Articular chondrocyte of knee joint (primary cell): ENCODE measurements around the gene NOXO1. TPM values are rescaled to one million over a fixed set of nuclear protein-coding genes. Genes with fewer than 3 reads are reported as not detected.

Experiments used
- small RNA-seq: library from RNA; depleted of rRNA; stranded (forward); fragments of <200 nt; gene quantifications from one replicate; pipeline ENCODE3, GENCODE V24; 2012
- total RNA-seq: library from RNA; depleted of rRNA; stranded (reverse); fragments of >200 nt; gene quantifications from 2 replicates; pipeline ENCODE4 v1.2.3, GENCODE V29; 2012

NOXO1 gene
- total RNA-seq = not detected in 2 replicates

GRCh38 chr16:1981398-1981836 lies at the start of gene NOXO1:
NOXO1 (minus strand) TSS chr16:1981469; CDS start chr16:1981179, 290 bp downstream.

GRCh38 chr16:2026461-2027023 lies 45.3 kb upstream of the NOXO1 start, which contains the start of gene NHERF2:
NHERF2 (plus strand) TSS chr16:2026902; CDS start chr16:2027006, 104 bp downstream.

DNA sequence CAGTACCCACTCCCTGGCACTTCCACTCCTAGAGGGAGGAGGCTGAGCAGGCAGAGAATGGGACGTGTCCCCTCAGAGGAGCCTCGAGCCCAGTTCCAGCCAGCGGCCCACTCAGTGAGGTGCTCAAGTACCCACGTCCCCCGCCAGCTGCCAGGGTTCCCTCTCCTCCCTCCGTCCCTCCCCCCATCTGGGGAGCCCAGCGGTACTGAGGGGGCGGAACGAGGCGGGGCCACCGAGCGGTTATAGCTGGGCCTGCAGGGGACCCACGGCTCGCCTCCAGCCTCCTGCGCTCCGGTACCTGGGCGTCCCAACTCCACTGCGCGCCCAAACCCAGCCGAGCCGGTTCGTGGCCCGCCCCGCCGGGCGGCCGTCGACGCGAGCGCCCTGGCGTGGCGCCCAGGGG lies 38.2 kb upstream of the NOXO1 start, which contains the start of gene NPW:
Gene NPW (plus strand): TSS at position 268 of the 403 bp plus-strand sequence.

GRCh38 chr16:2009791-2010510 lies 28.7 kb upstream of the NOXO1 start, which contains the start of gene ZNF598:
ZNF598 (minus strand) TSS chr16:2009821.

DNA sequence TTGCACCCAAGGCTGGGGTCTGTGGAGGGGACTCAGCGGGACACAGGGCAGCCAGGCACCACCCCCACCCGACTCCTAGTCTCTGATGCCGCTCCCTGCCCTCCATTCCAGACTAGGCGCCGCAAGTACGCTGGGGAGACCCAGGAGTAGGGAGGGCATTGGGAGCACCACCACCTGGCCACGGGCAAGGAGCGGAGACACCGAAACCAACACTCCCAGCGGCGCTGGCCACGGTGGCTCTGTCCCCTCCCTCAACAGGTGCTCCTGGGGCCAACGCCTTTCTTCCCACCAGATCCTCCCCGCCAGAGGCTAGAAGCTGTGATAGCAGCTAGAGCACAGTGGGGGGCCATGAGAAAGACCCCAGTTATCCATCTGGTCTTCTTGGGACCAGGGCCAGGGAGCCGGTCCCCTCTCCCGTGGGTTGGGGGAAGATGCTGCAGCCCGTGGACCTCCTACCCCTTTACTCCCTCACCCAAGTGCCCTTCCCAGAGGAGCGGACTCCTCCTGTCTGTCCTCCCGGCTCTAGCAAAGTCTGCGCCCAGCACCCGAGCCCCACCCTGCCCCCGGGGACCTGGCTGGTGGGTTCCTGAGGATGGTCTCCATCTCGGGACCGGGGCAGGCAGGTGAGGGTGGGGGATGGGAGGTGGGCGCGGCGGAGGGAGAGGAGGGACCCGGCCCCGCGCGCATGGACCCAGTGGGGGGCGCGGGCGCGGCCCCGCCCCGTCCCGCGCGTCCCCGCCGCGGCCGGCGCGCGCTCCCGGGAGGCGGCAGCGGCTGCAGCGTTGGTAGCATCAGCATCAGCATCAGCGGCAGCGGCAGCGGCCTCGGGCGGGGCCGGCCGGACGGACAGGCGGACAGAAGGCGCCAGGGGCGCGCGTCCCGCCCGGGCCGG lies 8.2 kb upstream of the NOXO1 start, which contains the start of gene SYNGR3:
Gene SYNGR3 (plus strand): TSS at position 762 of the 892 bp plus-strand sequence. CDS start 133 bp downstream, outside the sequence.

GRCh38 chr16:1983544-1984346 lies 2.5 kb upstream of the NOXO1 start, which contains the start of gene GFER:
GFER (plus strand) TSS chr16:1984193; CDS start chr16:1984219, 26 bp downstream.

DNA sequence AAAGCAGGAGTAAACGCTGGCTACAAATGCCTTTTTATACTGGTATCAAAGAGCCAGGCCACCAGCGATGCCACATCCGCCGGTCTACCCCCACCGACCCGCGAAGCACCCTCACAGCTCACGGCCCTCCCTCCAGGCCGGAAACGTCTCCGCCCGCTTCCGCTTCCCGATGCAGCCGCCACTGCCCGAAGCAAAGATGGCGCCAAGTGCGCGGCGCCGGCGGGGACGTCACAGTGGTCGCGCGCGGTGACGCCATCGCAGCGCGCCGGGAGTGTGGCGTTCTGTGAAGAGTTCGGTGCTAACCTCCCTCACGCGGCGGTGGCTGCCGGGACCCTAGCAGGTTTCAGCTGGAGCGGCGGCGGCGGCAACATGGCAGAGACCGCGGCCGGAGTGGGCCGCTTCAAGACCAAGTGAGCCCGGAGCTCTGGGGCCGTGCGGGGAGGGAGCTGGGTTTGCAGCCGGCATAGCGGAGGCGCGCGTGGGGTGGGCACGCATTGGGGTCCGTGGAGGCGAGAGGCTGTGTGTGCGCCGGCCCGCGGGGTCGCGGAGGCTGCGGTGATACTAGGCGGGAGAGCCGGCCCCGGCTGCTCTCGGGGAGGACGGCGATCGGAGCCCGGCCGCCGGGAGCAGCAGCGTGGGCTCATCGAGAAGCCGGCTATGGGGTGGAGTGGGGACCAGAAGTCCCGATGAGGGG lies 9.3 kb downstream of the NOXO1 start, which contains the start of gene TBL3:
Gene TBL3 (plus strand): TSS at position 258 of the 694 bp plus-strand sequence. CDS start 112 bp downstream, at position 370.

DNA sequence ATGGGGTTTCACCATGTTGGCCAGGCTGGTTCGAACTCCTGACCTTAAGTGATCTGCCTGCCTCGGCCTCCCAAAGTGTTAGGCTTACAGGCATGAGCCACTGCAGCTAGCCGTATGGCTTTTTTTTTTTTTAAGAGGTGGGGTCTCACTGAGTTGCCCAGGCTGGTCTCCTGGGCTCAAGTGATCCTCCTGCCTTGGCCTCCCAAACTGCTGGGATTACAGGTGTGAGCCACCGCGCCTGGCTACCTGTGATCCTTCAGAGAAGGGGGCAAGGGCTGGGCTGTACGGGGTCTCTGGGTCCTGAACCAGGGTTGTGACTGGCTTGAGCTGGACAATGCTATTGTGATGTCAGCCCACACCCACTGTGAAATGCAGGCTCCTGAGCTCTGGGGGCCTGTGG lies 14.8 kb downstream of the NOXO1 start, which contains the start of gene RNF151:
Gene RNF151 (plus strand): TSS at position 397 of the 400 bp plus-strand sequence. CDS start 26 bp downstream, outside the sequence.

DNA sequence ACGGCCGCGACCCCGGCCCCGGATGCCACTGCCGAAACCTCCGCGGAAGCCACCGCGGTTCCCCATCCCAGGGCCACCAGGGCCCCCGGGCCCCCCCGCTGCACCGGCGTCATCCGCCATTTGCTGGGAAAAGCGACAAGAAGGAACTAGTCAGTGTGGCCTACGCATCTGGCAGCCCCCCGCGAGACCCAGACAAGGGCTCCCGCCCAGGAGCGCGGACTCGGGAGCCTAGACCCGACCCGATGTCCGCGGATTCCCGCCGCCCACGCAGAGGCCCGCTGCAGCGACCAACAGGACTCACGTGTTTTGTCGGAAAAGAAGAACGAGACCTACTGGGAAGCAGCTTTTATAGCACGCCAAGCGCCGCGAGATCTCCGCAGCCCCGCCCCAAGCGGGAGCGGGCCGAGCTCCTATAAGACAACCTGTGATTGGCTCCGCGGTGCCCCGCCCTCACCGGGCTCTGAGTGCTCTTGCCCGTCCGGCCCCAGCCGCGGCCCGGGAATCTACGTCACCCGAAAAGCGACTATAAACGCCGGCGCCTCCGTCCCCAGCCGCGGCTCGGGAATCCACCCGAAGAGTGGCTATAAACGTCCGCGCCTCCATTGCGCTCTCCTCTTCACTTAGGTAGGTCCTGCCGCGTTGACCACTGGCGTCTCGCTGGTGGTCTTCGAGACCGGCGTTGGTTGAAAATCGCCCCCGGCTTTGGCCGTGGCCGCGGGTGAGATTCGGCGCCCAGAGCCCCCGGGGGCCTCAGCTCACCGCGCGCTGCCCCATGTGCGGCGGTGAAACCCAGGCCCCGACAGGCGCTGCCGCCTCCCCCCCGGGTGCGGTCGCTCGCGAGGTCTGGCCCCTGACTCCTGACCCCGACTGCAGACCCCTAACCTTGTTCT lies 16.5 kb downstream of the NOXO1 start, which contains the start of gene RPS2:
Gene RPS2 (minus strand): TSS at position 321 of the 890 bp plus-strand sequence. CDS start 201 bp downstream, at position 120.

DNA sequence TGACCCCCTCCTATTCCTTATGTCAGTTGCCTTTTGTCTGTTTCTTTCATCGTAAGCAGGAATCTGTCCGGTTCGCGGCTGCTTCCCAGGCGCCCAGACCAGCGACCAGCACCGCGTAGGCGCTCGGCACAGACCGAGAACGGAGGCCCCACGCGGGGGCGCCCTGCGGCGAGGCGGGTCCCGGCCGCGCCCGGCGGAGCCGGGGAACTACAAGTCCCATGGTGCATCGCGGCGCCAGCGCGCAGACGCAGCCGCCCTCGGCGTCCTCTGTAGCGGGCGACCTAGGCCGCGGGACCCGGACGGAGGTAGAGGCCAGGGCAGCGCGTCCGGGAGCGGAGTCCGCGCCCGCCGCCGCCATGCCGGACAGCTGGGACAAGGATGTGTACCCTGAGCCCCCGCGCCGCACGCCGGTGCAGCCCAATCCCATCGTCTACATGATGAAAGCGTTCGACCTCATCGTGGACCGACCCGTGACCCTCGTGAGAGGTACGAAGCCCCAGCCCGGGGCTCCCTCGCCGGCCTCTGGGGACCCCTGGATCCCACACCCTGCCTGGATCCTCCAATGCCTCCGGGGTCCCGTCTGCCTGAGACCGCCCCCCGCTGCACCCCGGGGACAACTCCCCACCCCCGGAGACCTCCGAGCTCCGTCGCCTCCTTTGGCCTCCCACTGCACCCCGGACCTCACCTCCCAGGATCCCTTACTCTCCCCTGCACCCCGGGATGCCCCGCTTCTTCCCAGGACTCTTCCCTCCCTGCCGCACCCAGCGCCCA lies 21.8 kb downstream of the NOXO1 start, which contains the start of gene NDUFB10:
Gene NDUFB10 (plus strand): TSS at position 270 of the 771 bp plus-strand sequence. CDS start 87 bp downstream, at position 357.

DNA sequence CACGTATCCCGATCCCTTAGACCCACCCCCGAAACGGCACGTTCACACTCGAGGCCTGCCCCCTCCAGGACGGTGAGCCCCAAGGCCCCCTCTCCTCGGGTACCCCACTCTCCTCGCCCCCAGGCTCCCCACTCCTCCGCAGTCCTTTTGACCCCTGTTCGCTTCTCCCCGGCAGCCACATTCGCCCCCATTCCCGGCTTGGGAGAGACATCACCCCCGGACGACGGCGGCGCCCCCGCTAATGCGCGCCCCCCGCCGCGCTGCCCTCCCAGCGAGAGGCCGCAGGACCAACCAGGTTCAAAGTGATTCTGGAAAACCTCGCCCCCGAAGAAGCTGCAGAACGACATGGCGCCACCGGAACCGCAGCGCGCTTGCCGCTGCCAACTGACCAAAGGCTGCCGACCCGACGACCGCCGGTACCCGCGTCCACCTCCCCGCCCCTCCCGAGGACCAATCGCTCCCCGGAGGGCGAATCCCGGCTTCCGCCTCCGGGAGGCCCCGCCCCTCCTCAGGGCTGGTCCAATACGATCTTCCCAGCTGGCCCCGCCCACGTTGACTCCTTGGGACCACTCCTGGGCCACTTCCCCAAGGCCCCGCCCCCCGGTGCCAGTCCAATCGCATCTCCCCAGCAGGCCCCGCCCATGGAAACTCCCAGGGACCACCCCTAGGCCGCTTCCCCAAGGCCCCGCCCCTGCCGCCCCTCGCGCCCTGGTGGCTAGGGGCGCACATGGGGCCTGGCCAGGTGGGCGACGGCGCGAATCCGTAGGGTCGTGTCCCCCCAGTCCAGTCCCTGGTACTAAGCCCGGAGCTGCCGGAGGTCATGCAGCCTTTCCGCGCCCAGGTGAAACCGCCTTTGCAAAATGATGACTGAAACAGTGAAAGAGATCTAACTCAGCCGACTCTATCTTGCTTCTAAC lies 38.2 kb downstream of the NOXO1 start, which contains the start of gene MSRB1:
Gene MSRB1 (minus strand): TSS at position 390 of the 917 bp plus-strand sequence. CDS start 43 bp downstream, at position 347.

Small RNAs within 50 kb of the gene (small RNA-seq; reads per million reads assigned to genes)
- gene AC005363.2 = not detected
- gene RN7SL219P = not detected
- not detected for gene SNORA10
- not detected for gene SNORA64

Other genes with a start within 250 kb of the NOXO1 start
- 21.7 and 29.3 TPM in 2 replicates for gene NME3, start 209.9 kb downstream of the NOXO1 start, total RNA-seq
- gene EME2, start 208.7 kb downstream of the NOXO1 start, total RNA-seq = 8.6 and 9.0 TPM in 2 replicates
- 36.3 and 42.9 TPM in 2 replicates for gene MRPS34, start 208.3 kb downstream of the NOXO1 start, total RNA-seq
- gene SPSB3, start 198.9 kb downstream of the NOXO1 start, total RNA-seq = 17.4 and 18.9 TPM in 2 replicates
- gene NUBP2, start 198.5 kb downstream of the NOXO1 start, total RNA-seq = 43.9 and 44.4 TPM in 2 replicates
- gene IGFALS, start 187.8 kb downstream of the NOXO1 start, total RNA-seq = 0.11 TPM in 1 of 2 replicates, not detected in the other
- gene HAGH, start 154.6 kb downstream of the NOXO1 start, total RNA-seq = 14.3 and 23.7 TPM in 2 replicates
- 28.1 and 49.4 TPM in 2 replicates for gene FAHD1, start 154.3 kb downstream of the NOXO1 start, total RNA-seq
- 0.32 and 0.39 TPM in 2 replicates for gene MEIOB, start 109.3 kb downstream of the NOXO1 start, total RNA-seq
- gene HS3ST6, start 63.1 kb downstream of the NOXO1 start, total RNA-seq = not detected in 2 replicates
- gene MSRB1, start 38.3 kb downstream of the NOXO1 start, total RNA-seq = 13.5 and 17.8 TPM in 2 replicates
- not detected in 2 replicates for gene RPL3L, start 26.8 kb downstream of the NOXO1 start, total RNA-seq
- gene NDUFB10, start 21.9 kb downstream of the NOXO1 start, total RNA-seq = 97.7 and 108 TPM in 2 replicates
- 1,674 and 2,243 TPM in 2 replicates for gene RPS2, start 16.6 kb downstream of the NOXO1 start, total RNA-seq
- gene RNF151, start 14.6 kb downstream of the NOXO1 start, total RNA-seq = not detected in 2 replicates
- gene TBL3, start 9.4 kb downstream of the NOXO1 start, total RNA-seq = 17.5 and 19.1 TPM in 2 replicates
- 9.2 and 12.5 TPM in 2 replicates for gene GFER, start 2.7 kb upstream of the NOXO1 start, total RNA-seq
- 0.26 and 0.76 TPM in 2 replicates for gene SYNGR3, start 8.5 kb upstream of the NOXO1 start, total RNA-seq
- 13.7 and 15.0 TPM in 2 replicates for gene ZNF598, start 28.4 kb upstream of the NOXO1 start, total RNA-seq
- 0.39 and 0.65 TPM in 2 replicates for gene NPW, start 38.3 kb upstream of the NOXO1 start, total RNA-seq
- 24.3 and 40.4 TPM in 2 replicates for gene NHERF2, start 45.4 kb upstream of the NOXO1 start, total RNA-seq
- gene NTHL1, start 66.4 kb upstream of the NOXO1 start, total RNA-seq = 15.5 and 16.2 TPM in 2 replicates
- gene TSC2, start 66.5 kb upstream of the NOXO1 start, total RNA-seq = 49.2 and 59.6 TPM in 2 replicates
- 95.7 and 99.2 TPM in 2 replicates for gene PKD1, start 154.4 kb upstream of the NOXO1 start, total RNA-seq
- gene RAB26, start 167.2 kb upstream of the NOXO1 start, total RNA-seq = 0.65 and 0.86 TPM in 2 replicates
- 39.1 and 48.7 TPM in 2 replicates for gene TRAF7, start 174.3 kb upstream of the NOXO1 start, total RNA-seq
- under 0.01 TPM in 2 replicates for gene CASKIN1, start 215.1 kb upstream of the NOXO1 start, total RNA-seq
- gene MLST8, start 224.0 kb upstream of the NOXO1 start, total RNA-seq = 28.4 and 34.1 TPM in 2 replicates
- gene BRICD5, start 229.4 kb upstream of the NOXO1 start, total RNA-seq = 0.22 and 0.91 TPM in 2 replicates
- 5.7 and 6.1 TPM in 2 replicates for gene PGP, start 233.4 kb upstream of the NOXO1 start, total RNA-seq
- gene E4F1, start 242.1 kb upstream of the NOXO1 start, total RNA-seq = 16.1 and 18.6 TPM in 2 replicates